ENCODE measurements around the gene TTK.
A peak's percentile ranks its signal among the peaks of the same experiment; 100 is the strongest.
"Not testable (repeated sequence)": the region's sequence is repeated elsewhere in the genome, so short reads cannot be mapped to it uniquely, and the experiment has no call there.

The TTK gene

GRCh38 chr6:80022803-80023202, 18.4 kb downstream of the TTK start:
- no peak for DNase-seq

- DNase-seq, result no peak
These were observed 24.1 kb downstream of the TTK start for GRCh38 chr6:80028589-80028988.

GRCh38 chr6:80029470-80029869, 25.0 kb downstream of the TTK start:
- DNase-seq, result peak; percentile 79

GRCh38 chr6:80048220-80048619, 43.8 kb downstream of the TTK start:
- DNase-seq, result not testable (repeated sequence)

- no peak for DNase-seq
These were observed 56.3 kb downstream of the TTK start for GRCh38 chr6:80060774-80061173.

GRCh38 chr6:80068146-80068545, 63.7 kb downstream of the TTK start:
- not testable (repeated sequence) for DNase-seq

GRCh38 chr6:80070431-80070830, 66.0 kb downstream of the TTK start:
- not testable (repeated sequence) for DNase-seq

GRCh38 chr6:80077067-80077466, 72.6 kb downstream of the TTK start:
- DNase-seq, result no peak

GRCh38 chr6:80088637-80089036, 84.2 kb downstream of the TTK start:
- DNase-seq, result no peak

GRCh38 chr6:80091506-80091905, 87.1 kb downstream of the TTK start:
- DNase-seq, result no peak
